Measurements from ENCODE around the gene CST3. TPM values are rescaled to one million over a fixed set of nuclear protein-coding genes. Genes with fewer than 3 reads are reported as not detected.
"Not testable (repeated sequence)": the region's sequence is repeated elsewhere in the genome, so short reads cannot be mapped to it uniquely, and the experiment has no call there.

Gene CST3
- total RNA-seq, 1 donor from 2014 or later: 440 TPM

DNA sequence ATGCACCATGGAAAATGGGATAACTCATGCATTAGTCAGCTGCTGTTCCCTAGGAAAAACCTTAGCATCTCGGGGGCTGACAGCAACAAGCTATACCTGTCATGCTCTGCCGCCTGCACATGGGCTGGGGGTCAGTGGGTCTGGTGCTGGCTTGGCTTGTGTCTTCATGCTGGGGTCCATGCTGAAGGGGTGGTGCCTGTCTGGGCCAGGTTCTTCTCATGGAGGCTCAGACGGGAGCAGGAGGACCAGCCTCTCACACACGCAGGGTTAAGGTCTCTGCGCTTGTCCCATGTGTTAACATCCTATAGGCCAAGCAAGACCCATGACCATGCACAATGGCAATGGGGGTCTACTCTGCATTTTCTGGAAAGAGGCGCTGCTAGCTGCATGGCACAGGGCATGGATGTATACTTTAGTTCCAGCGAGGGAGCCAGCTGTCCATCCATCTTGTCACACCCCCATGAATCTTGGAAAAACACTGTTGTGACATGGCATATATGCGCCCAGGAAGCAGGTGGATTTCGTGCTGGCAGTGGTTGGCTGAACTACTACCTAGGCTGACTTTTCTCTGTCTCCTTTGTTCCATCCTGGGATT is 24.6 kb upstream of the CST3 start:
- no peak for DNase-seq (ENCODE audit: extremely low read depth, low read depth, low spot score)

- DNase-seq (ENCODE audit: extremely low read depth, low read depth, low spot score): no peak
These were observed 23.3 kb upstream of the CST3 start for GRCh38 chr20:23661002-23661429.

- no peak for DNase-seq (ENCODE audit: extremely low read depth, low read depth, low spot score)
These were observed 22.5 kb upstream of the CST3 start for GRCh38 chr20:23659989-23660837.

DNA sequence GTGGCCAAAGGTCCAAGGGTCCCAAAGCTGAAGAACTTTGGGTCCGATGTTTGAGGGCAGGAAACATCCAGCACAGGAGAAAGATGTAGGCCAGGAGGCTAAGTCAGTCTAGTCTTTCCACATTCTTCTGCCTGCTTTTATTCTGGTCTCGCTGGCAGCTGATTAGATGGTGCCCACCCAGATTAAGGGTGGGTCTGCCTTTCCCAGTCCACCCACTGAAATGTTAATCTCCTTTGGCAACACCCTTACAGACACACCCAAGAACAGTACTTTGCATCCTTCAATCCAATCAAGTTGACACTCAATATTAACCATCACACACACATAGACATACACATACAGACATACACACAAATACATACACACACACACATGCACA is 21.8 kb upstream of the CST3 start:
- DNase-seq (ENCODE audit: extremely low read depth, low read depth, low spot score): not testable (repeated sequence)

DNA sequence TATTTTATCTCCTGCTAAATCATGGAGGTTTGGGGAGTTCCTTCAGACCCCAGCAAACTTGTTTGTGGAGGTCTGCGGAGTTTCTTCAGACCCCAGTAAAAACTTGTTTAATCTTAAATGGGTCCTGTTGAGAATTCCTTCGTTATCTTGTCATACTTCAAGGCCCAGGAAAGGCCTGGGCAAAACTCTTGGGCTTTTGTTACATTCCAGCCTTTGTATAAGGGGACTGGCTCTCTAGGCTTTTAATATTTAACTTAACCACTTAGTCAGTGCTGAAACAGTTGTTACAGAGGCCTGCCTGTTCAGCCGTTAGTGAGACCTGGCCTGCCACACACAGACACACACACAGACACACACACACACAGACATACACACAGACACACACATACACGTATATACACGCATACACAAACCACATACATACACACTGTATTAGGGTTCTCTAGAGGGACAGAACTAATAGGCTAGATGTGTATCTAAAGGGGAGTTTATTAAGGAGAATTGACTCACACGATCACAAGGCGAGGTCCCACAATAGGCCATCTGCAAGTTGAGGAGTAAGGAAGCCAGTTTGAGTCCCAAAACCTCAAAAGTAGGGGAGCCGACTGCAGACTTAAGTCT is 21.3 kb upstream of the CST3 start:
- DNase-seq (ENCODE audit: extremely low read depth, low read depth, low spot score): no peak

- DNase-seq (ENCODE audit: extremely low read depth, low read depth, low spot score): no peak
These were observed 20.6 kb upstream of the CST3 start for GRCh38 chr20:23658336-23658735.

DNA sequence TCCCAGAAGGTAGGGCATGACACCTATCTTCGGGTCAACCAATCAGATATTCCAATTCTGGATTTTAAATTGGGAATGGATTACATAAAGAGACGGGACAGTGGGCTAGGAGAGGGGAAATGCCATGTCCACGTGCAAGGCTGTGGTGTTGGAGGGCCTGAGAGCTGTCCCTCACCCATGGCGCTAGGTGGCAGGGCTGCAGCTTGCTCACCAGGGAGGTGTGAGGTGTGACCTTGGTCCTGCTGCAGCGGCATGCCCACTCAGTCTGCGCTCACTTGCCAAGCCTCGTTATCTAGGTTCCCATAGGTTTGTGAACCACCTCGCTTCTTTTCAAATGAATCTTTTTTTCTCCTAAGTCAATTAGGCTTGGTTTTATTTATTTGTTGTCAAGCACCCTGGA is 19.4 kb upstream of the CST3 start:
- no peak for DNase-seq (ENCODE audit: extremely low read depth, low read depth, low spot score)

- no peak for DNase-seq (ENCODE audit: extremely low read depth, low read depth, low spot score)
These were observed 18.6 kb upstream of the CST3 start for GRCh38 chr20:23656372-23656771.

DNA sequence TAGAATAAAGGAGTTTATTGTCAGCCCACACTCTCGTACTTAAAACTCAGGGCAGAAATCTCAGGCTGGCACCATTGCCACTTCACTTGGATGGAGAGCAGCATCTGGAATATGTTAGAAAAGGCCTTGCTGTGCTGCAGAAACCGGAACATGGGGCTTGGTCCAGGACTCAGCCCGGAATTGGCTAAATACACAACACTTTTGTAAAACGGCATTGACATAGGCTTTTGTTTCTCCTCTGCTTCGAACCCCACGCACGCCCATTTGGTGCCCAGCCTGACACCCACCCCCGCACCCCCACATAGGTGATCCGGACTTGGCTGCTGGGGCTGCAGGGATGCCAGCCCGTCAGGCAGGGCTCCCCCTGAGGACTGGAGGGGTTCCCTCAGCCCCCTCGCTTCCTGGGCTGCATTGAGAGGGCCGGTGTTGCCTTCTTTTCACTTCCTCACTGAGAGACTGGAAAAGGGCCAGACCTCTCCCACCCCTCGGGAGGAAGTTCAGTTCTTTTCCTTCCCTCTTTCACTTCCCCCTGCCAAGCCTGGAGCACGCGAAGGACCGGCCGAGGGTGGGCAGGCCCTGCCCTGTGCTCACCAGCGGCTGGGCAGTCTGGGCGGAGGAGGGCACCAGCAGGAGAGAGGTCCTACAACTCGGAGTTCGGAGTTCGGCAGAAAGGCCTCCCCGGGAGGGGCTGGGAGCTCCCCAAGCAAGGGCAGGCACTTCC is 17.9 kb upstream of the CST3 start:
- DNase-seq (ENCODE audit: extremely low read depth, low read depth, low spot score): no peak

GRCh38 chr20:23654717-23655116 is 17.0 kb upstream of the CST3 start:
- DNase-seq (ENCODE audit: extremely low read depth, low read depth, low spot score): no peak

DNA sequence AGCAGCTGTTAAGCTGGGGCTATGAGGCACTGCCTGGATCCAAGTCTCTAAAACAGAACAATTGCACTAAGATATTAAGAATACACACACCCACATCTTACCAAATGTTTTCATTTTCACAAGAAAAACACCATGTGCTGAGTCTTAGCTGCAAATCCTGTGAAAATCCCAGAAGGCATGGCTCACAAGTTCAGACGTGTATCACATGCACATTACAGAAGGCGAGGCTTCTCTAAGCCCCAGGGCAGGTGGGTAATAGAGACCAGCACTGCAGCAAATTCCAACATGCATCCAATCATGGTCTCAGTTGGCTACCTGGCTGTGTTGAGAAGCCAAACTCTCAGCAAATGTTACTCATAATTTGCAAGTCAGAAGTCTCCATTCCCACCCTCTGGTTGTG is 16.2 kb upstream of the CST3 start:
- no peak for DNase-seq (ENCODE audit: extremely low read depth, low read depth, low spot score)

- DNase-seq (ENCODE audit: extremely low read depth, low read depth, low spot score): no peak
These were observed 15.7 kb upstream of the CST3 start for GRCh38 chr20:23653400-23653938.

DNA sequence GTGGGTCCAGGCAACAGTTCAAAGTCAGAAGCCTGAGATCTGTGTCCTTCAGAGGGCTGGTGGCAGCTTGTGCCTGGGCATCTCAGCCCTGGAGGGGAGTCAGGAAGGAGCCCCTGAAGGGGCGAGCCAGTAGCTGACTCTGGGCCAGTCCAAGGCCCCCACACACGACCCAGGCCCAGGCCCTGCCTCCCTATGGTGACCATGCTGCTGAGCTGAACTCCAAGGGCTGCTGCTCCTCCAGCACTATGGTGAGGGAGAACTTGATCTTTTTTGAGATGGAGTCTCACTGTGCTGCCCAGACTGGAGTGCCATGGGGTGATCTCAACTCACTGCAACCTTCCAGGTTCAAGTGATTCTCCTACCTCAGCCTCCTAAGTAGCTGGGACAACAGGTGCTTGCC is 15.2 kb upstream of the CST3 start:
- no peak for DNase-seq (ENCODE audit: extremely low read depth, low read depth, low spot score)

- no peak for DNase-seq (ENCODE audit: extremely low read depth, low read depth, low spot score)
These were observed 14.6 kb upstream of the CST3 start for GRCh38 chr20:23652371-23652770.

- no peak for DNase-seq (ENCODE audit: extremely low read depth, low read depth, low spot score)
These were observed 13.4 kb upstream of the CST3 start for GRCh38 chr20:23651117-23651516.

DNA sequence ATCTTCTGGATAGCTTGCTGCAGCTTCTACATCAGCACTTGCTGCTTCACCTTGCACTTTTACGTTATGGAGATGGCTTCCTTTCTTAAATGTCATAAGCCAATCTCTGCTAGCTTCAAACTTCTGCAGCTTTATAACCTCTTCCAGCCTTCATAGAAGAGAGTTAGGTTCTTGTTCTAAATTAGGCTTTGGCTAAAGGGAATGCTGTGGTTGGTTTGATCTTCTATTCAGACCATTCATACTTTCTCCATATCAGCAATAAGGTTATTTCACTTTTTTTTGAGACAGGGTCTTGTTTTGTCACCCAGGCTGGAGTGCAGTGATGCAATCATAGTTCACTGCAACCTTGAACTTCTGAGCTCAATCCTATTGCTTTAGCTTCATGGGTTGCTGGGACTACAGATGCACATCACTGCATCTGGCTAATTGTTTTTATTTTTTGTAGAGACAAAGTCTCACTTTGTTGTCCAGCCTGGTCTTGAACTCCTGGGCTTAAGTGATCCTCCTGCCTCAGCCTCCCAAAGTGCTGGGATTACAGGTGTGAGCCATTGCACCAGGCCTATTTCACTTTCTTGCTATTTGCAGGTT is 12.2 kb upstream of the CST3 start:
- no peak for DNase-seq (ENCODE audit: extremely low read depth, low read depth, low spot score)

DNA sequence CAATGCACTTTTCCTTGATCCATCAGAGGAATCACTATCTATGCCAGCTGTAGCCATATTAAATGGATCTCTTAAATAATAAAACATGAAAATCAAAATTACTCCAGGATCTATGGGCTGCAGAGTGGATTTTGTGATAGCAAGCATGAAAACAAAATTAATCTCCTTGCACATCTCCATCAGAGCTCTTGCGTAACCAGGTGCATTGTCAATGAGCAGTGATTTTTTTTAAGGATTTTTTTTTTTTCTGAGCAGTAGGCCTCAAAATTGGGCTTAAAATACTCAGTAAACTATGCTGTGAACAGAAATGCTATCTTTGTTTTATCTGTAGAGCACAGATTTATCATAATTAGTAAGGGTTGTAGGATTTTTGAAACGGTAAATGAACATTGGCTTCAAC is 11.5 kb upstream of the CST3 start:
- no peak for DNase-seq (ENCODE audit: extremely low read depth, low read depth, low spot score)

DNA sequence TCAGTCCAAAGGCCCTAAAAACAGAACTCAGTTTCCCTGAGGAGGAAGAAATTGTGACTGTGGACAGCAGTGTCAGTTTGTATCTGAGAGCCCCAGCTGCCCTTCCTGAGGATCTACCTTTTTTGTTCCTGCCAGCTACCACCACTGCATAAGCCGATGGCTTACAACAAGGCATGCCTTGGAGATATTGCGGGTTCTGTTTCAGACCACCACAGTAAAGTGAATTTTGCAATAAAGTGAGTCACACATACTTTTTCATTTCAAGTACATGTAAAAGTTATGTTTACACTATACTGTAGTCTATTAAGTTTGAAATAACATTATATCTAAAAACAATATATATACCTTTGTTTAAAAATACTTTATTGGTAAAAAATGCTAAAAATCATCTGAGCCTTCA is 9.6 kb upstream of the CST3 start:
- DNase-seq (ENCODE audit: extremely low read depth, low read depth, low spot score): no peak

DNA sequence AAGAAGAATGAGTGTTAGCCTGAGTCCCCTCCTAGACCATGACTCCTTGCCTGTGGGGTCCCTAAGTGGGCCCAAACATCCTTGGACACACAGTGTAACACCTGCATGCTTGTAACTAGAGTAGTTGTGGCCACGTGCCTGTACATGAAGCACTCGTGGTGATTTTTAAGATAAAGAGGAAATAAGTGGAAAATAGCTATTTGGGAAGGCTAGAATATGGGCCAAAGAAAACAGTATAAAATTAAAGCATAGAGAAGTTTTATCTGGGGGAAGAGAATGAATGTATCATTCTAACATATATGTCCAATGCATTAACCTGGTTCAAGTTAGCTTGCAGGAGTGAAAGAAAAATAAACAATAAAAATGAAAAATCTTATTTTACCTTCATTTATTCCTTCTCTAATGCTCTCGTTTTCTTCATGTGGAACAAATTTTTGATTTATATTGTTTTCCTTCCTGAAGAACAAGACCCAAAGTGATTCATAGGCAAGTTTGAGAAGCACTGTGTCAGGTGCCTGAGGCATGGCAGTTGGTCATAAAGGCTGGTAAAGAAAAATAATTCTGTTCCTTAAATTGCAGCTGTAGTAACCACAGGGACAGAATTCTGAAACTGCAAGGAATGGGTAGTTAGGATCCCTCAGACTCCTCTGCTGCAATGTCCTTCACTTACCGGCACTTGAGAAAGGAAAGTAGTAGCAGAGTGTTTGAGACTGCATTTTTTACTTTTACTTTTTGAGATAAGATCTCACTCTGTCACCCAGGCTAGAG is 8.5 kb upstream of the CST3 start:
- DNase-seq (ENCODE audit: extremely low read depth, low read depth, low spot score): no peak

DNA sequence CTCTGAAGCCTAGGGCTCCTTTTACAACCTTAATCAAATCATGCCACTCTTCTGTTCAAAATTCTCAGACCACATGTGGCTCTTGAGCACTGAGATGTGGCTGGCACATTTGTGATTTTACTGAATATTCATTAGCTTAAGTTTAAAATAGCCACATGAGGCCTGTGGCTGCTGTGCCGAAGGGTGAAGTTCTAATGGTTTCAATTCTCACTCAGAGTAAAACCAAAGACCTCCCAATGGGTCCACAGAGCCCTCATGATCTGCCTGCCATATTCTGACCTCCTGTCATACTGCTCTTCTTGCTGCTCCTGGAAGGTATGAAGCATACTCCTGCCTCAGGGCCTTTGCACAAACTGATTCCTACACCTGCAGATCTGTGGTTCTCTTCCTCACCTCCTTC is 7.8 kb upstream of the CST3 start:
- DNase-seq (ENCODE audit: extremely low read depth, low read depth, low spot score): no peak
